ENCODE data around the gene PADI4. TPM values are rescaled to one million over a fixed set of nuclear protein-coding genes. Genes with fewer than 3 reads are reported as not detected.

PADI4 gene
- total and polyA plus RNA-seq, 2 of the 4 experiments (the other 2 are of a cell fraction): not detected

- no peak overlapping the region for H3K9ac ChIP-seq (ENCODE audit: low read depth, low read length)
- H3K9me3 ChIP-seq (ENCODE audit: control insufficient read depth, insufficient read depth, low read length): no peaks in the 10 kb centered on the region
- no peak overlapping the region for H2BK120ac ChIP-seq (ENCODE audit: low read depth, low read length)
- no peak overlapping the region for H2BK15ac ChIP-seq (ENCODE audit: low read depth, low read length)
- no peak overlapping the region for H2BK5ac ChIP-seq (ENCODE audit: low read depth, low read length, poor library complexity, severe bottlenecking)
- no peak overlapping the region for H3K4ac ChIP-seq (ENCODE audit: low read depth, low read length)
- no TSS peak for BruUV-seq (replicated peaks)
- TF ChIP-seq SMC3 (IDR thresholded peaks at IDR 0.05; ENCODE audit: low read depth, low read length) (no peak), RFX5 (IDR thresholded peaks at IDR 0.05; ENCODE audit: low read depth, low read length) (no peak), CEBPB (IDR thresholded peaks at IDR 0.05; ENCODE audit: low read depth, low read length) (no peak), USF2 (IDR thresholded peaks at IDR 0.05; ENCODE audit: low read depth, low read length) (no peak), BHLHE40 (IDR thresholded peaks at IDR 0.05; ENCODE audit: low read depth, low read length) (no peak), MAZ (IDR thresholded peaks at IDR 0.05; ENCODE audit: borderline replicate concordance, low read depth, low read length) (no peak), RAD21 (IDR thresholded peaks at IDR 0.05; ENCODE audit: low read length) (no peak), CHD1 (IDR thresholded peaks at IDR 0.05; ENCODE audit: low read depth, low read length) (no peak), NFE2L2 (IDR thresholded peaks at IDR 0.05; ENCODE audit: low read depth, low read length) (no peak), FOS (IDR thresholded peaks at IDR 0.05; ENCODE audit: low read depth, low read length) (no peak), CTCF (conservative IDR thresholded peaks at IDR 0.05; ENCODE audit: low read depth, low read length) (no peak)
- ChIA-PET POLR2A (ENCODE audit: unreplicated experiment) (no interaction called here), CTCF (interaction anchor here (0.6 kb wide), 1 partner anchor 98 kb away, joined by 3 read pairs; no protein-coding TSS in a partner anchor)
- no peaks in the 10 kb centered on the region for H4K20me1 ChIP-seq (ENCODE audit: insufficient read depth, low read length)
- no peak overlapping the region for H4K8ac ChIP-seq (ENCODE audit: low read depth in 2 of 2, low read length in 2 of 2)
- intact Hi-C loops (cut with micrococcal nuclease): no loop called here
- no peak overlapping the region for H3K18ac ChIP-seq (ENCODE audit: low read depth, low read length)
- dilution Hi-C loops (cut with HindIII; ENCODE audit: low sequenced_read_pairs, unreplicated experiment): no loop called here
- whole genome bisulfite sequencing, 2 experiments (ENCODE audit: extremely low coverage in 2 of 2, insufficient read length in 1 of 2): 32% methylated on average over 3 of the region's 8 CpGs; no CpG with 5 or more reads in 1 of the 2 experiments
- no peaks in the 10 kb centered on the region for H3K9me1 ChIP-seq (ENCODE audit: insufficient read depth, low read length)
- no peak overlapping the region for H3K4me3 ChIP-seq (ENCODE audit: insufficient read depth, low read depth, low read length)
- in situ Hi-C loops (cut with MboI; ENCODE audit: low sequenced_read_pairs): no loop called here
- H3K56ac ChIP-seq (ENCODE audit: extremely low read depth, insufficient read depth, low read length): no peak overlapping the region
- no peaks in the 10 kb centered on the region for H3K4me1 ChIP-seq (ENCODE audit: control insufficient read depth, insufficient read depth, low read length)
- no peak overlapping the region for H2BK20ac ChIP-seq (ENCODE audit: low read depth, low read length)
- H2AK5ac ChIP-seq (ENCODE audit: low read depth, low read length): no peak overlapping the region
- no peak overlapping the region for H3K4me2 ChIP-seq (ENCODE audit: low read depth, low read length)
- H2AFZ ChIP-seq (replicated peaks; ENCODE audit: low read length, poor library complexity): no peak overlapping the region
- no peak overlapping the region for H4K91ac ChIP-seq (ENCODE audit: insufficient read depth, low read depth, low read length)
- DNase-seq (no peak), ATAC-seq (ENCODE audit: low read depth) (no peak)
- no peak overlapping the region for H3K23ac ChIP-seq (ENCODE audit: low read depth, low read length)
- no peak overlapping the region for H3K27ac ChIP-seq (ENCODE audit: insufficient read depth, low read length)
- H4K5ac ChIP-seq (ENCODE audit: low read depth, low read length): no peak overlapping the region
- H3K79me1 ChIP-seq (ENCODE audit: low read depth in 1 of 2, low read length in 2 of 2): no peaks in the 10 kb centered on the region
- peaks cover 33% of the 10 kb centered on the region for H3K27me3 ChIP-seq (ENCODE audit: control insufficient read depth, insufficient read depth, low read length)
- no peak overlapping the region for H3K14ac ChIP-seq (replicated peaks; ENCODE audit: low read depth, low read length)
- H3K36me3 ChIP-seq (ENCODE audit: control insufficient read depth, insufficient read depth, low read length): no peaks in the 10 kb centered on the region
- H2AK9ac ChIP-seq (replicated peaks; ENCODE audit: low read depth, low read length, poor library complexity): no peak overlapping the region
These were observed 30.4 kb upstream of the PADI4 start for GRCh38 chr1:17277511-17278159.

Measured in IMR-90 (cell line).